Esophagus squamous epithelium (tissue), 4 donors: Measurements from ENCODE around the gene IFNGR1.

ENCODE experiments used
- CTCF ChIP-seq, 6 experiments: fragments of 450-650 bp in 4 of 6; fragments of 200-600 bp in 2 of 6; sonication (generic) in 2 of 6; IDR thresholded peaks; one replicate each; pipeline ENCODE4 v1.5.1; 2016 to 2019; ENCODE audit warnings: antibody characterized with exemption in 6 of 6, mild to moderate bottlenecking in 4 of 6, moderate library complexity in 4 of 6
- POLR2A ChIP-seq, 4 donors: fragments of 450-650 bp; IDR thresholded peaks; one replicate each; pipeline ENCODE4 v1.6.1; 2017; ENCODE audit warnings: antibody characterized with exemption in 4 of 4, mild to moderate bottlenecking in 4 of 4, moderate library complexity in 3 of 4

GRCh38 chr6:137173501-137173900 lies 45.7 kb downstream of the IFNGR1 start, which contains the start of gene IL22RA2:
- no peak for TF ChIP-seq CTCF (IDR thresholded peaks at IDR 0.05)
- no peak for TF ChIP-seq POLR2A (IDR thresholded peaks at IDR 0.05)
